Muscle of arm (tissue), 12 donors: ENCODE measurements around the gene SAP30BP. TPM values are rescaled to one million over a fixed set of nuclear protein-coding genes. Genes with fewer than 3 reads are reported as not detected.

Experiments used
- DNase-seq: peaks from one replicate; pipeline ENCODE4 v3.0.0-alpha.2; 2013
- polyA plus RNA-seq, 12 donors: library from polyadenylated mRNA; unstranded; fragments of 120-200 nt; gene quantifications; one replicate each; pipeline ENCODE4 v1.2.1, GENCODE V29; 2013; ENCODE audit not compliant: insufficient read length in 12 of 12

Gene SAP30BP
- polyA plus RNA-seq, 12 donors: 66.0 to 125 (median 72.9) TPM; not detected in 1

DNA sequence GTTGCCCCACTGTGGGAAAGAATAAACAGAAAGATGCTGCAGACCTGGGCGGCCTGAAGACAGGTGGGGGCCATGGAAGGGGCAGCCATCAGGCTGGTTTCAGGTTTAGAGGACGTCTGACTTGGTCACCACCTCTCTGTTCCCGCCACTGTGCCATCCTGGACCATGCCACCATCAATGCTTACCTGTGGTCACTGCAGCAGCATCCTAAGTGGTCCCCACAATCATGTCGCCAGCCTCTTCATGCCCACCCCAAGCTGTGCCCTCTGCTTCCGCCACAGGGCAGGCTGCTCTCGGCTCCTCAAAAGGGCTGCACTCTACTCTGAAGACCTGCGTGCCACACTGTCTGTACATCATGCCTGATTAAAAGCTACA, 23.5 kb upstream of the SAP30BP start:
- DNase-seq: no peak

- no peak for DNase-seq
Observed at GRCh38 chr17:75645501-75645888, 21.6 kb upstream of the SAP30BP start.

DNA sequence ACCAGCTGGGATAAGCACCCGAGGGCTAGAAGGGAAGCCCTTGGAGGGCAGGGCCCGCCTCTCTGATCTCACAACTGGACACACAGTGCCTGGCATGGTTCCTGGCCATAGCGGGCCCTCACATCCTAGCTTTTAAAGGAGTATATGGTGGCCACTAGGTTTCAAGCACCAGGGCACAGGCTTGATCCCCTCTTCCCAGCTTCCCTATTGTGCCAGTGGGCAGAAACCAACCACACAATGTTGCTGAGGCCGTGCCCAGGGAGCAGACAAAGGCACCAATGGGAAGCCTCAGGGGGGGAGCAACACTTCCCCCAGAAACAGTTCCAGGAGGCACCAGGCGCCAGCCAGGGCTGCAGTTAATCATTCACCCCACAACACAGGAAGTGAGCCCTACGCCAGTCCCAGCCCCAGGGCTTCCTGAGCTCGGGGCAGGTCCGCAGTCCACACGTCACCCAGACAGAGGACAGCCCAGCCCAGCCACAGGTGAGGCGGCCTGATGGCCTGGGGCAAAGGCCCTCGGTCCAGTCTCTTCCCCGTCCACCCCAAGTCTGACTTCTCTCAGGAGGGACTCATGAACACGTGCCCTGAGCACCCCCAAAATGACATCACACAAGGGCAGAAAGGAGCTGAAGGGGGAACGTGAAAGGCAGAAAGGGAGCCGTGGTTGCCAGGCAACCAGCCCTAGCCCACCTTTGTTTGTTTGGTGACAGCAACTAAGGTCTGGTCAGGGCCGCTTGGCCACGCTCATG, 21.1 kb upstream of the SAP30BP start:
- no peak for DNase-seq

- no peak for DNase-seq
Observed at GRCh38 chr17:75646638-75646992, 20.5 kb upstream of the SAP30BP start.

- DNase-seq: no peak
Observed at GRCh38 chr17:75647061-75647460, 20.1 kb upstream of the SAP30BP start.

GRCh38 chr17:75647921-75648320, 19.2 kb upstream of the SAP30BP start:
- DNase-seq: no peak

DNA sequence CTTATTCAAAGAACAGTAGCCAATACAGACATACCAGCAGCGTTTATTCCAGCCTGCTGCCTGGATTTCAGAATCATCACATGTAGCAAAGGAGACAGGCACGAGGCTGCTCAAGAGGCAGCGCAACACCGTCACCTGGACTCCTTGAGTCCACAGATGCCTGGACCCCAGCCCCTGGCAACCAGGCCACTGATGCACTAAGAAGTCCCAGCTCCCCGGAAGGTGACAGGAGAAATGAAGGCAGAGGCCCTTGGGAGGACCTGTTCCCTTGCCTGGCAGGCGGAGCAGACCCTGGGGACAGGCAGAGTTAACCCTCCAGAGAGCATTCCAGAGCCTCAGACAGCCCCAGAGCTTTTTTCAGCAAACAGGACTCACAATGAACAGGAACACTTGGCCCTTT, 17.5 kb upstream of the SAP30BP start:
- DNase-seq: no peak

DNA sequence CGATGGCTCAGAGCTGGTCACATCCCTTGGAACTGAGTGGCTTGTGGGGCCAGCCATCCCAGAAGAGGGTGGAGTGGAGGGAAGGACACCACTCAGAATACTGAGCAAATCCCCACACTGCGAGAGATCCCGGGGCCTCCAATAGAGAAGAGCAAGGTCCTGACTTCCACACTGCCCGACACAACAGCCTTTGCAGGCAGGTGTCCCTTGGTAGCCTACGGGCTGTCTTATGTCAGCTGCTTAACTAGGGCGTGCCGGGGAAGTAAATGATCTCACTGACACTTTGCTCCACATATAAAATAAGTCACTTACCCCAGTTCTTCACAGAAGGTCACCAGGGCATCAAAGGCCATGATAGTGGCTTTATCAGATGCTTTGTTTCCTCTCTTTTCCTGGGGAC, 16.3 kb upstream of the SAP30BP start:
- DNase-seq: no peak

DNA sequence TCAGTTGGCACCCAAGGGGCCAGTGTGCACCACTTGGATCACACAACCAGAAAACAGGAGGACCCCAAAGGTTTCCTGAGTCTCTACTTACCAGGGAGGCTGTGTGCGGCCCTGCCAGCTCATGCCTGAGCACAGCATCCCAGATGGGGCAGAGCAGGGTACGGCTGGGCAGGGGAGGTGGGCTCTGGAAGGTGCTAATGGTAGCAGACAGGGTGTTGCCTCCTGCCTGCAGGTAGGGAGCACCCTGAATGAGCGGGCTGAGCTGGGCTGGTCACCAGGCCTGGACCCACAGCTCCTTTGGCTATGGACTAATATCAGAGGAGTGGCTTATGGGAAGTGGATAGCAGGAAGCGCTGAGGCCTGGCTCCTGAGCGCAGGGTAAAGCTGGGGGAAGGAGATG, 14.8 kb upstream of the SAP30BP start:
- no peak for DNase-seq

DNA sequence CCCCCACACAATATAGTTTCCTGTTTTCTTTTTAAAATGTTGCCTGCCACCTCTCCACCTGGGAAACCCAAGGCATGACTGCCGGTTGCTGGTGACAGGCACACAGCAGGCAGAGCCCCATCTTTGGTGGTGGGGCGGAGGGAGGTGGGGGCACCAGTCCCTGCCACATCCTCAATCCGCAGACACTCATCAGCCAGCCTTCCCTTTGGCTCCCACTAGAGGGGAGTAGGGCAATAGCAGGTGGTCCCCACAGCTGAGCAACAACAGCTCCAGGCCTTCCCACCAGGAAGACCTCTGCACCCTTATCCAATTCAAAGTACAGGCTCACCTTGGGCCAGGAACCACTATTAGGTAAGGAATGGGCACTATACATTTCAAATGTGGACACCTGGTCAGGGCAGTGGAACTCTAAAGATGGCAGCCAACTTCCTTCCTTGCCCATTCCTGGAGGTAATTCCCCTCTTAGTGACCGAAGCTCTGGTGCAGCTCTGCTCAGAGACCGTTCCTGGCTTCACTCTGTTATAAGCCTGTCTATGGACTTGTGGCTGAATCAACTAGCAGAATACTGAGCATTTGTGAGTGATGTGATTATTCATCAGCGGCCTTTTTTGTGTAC, 14.1 kb upstream of the SAP30BP start:
- DNase-seq: no peak

DNA sequence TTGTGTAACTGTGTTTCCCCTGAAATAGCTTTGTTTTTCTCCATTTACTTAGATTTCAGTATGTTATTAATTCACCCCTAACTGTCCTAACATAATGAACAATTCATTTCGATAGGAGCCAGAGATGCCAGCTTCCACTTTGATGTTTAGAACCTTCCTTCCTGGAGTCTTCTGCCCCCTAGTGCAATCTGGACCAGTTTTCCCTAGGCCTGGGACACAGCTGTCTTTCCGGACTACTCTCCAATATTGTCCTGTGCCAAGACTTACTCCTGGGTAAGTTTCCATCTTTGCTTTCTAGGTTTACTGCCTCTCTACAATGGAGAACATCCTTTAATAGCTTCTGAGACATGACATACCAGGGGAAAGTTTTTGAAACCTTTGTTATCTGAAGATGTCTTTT, 13.0 kb upstream of the SAP30BP start:
- DNase-seq: no peak

- no peak for DNase-seq
Observed at GRCh38 chr17:75658237-75658636, 8.9 kb upstream of the SAP30BP start.

DNA sequence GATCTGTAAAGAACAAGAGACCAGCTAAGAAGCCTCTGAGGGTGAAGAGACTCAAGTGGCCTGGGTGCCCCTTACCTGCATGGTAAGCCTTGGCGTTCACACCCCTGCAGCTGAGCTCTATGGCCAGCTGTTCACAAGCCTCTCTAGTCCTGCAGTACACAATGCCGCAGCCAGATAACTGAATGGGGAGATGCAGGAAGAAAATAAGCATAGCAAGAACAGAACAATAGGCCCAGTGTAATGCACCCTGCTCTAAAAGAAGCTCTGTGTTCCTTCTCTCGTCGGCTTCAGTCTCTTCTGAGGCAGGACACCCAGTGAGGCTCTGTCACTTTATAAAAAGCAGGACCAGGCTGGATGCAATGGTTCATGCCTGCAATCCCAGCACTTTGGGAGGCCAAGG, 5.6 kb upstream of the SAP30BP start:
- no peak for DNase-seq

GRCh38 chr17:75662511-75662910, 4.6 kb upstream of the SAP30BP start:
- DNase-seq: no peak

DNA sequence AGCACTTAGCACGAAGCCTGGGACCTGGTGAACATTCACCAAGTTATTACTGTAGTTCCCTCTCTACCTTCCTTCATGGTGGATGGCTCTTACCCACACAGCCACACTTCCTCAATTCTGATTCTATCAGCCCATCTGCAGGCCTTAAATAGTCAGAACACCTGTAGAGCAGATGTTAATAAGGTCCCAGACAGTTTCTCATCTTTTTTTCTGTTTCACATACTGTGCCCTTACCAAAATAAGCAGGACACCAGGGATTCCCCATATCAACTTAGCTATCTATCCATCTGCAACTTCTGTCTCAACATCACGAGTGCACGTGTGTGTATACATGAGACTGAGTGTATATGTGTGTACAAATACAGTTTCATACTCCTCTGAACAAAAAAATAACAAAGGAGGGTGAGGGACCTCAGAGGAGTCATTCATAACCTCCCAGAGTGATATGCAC, 3.0 kb upstream of the SAP30BP start:
- DNase-seq: no peak

DNA sequence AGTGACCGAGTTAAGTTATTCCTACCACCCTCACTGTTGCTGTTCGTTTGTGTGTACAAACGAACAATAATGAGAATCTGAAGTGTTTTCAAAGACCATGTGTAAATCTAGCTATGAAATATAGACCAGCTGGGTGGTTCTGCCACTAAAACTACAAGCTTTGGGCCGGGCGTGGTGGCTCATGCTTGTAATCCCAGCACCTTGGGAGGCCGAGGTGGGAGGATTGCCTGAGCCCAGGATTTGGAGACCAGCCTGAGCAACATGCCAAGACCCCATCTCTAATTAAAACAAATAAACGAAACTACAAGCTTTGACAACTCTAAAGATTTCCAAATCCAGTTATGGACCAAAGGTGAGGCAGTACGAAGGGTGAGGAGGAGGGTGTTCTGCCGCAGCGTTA, 1.2 kb upstream of the SAP30BP start:
- no peak for DNase-seq

GRCh38 chr17:75667825-75668224, 687 bp downstream of the SAP30BP start:
- DNase-seq: no peak

DNA sequence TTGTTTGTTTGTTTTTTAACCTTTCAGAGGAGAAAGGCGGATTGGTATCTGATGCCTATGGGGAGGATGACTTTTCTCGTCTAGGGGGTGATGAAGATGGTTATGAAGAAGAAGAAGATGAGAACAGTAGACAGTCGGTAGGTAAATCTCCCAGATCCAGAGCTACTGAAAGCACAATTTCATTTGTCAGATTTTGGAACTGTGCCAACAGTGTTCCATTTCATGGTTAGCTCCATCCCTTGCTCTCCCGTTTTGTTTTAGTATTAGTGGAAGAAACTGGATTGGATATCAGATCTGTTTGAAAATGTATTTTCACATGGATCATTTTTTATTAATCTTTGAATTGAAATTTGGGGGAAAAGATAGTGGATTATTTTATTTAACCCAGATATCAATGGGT, 1.4 kb downstream of the SAP30BP start:
- DNase-seq: no peak

- DNase-seq: no peak
Observed at GRCh38 chr17:75670868-75671267, 3.7 kb downstream of the SAP30BP start.

GRCh38 chr17:75672011-75672410, 4.9 kb downstream of the SAP30BP start:
- no peak for DNase-seq

DNA sequence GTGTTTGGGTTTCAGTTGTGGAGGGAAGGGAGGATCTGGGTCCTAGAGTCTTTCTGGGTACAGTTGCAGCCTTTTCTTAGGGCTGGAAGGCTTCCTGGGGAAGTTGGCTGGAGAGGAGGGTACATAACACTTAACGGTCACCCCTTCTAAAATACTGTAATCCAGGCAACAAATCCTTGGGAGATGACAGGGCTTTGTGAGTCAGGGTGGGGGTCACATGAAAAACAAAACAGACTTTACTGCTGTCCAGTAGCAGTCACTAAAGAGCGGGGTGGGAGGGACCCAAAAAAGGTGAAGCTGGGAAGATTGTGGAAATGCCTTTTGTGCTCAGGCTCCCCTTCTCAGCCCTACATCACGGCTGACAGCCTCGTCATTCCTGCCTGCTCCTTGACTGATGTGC, 6.3 kb downstream of the SAP30BP start:
- no peak for DNase-seq

DNA sequence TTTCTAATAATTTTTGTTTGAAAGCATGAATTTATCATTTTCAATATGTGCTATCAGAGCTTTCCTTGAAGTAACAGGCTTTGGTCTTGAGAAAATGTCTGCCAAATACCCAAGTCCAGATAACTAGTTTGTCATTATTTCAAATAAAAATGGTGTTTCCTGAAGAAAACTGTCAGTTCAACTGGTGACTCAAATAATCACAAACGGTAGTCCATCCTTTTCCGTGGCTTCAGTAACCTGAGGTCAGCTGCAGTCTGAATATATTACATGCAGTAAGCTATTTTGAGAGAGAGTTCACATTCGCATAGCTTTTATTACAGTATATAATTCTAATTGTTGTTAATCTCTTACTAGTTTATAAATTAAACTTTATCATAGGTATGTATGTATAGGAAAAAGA, 9.3 kb downstream of the SAP30BP start:
- DNase-seq: no peak

- no peak for DNase-seq
Observed at GRCh38 chr17:75679706-75680211, 12.6 kb downstream of the SAP30BP start.

DNA sequence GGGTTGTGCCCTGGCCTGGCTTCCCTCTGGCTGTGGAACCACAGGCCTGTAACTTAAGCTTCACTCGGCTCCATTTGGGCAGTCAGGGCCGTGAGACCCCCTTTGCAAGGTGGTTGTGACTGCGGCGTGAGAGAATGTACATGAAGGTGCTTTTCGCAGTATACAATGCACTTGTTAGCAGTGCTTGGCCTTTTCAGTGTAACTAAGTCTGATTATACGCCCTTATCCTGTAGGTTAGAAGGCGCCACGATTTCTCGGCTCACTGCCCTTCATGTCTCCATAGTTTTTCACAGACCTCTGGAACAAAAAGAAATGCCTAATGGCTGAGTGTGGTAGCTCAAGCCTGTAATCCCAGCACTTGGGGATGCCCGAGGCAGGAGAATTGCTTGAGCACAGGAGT, 13.3 kb downstream of the SAP30BP start:
- DNase-seq: no peak
